ENCODE results near the gene PLCD1.
"Not testable (repeated sequence)": the region's sequence is repeated elsewhere in the genome, so short reads cannot be mapped to it uniquely, and the experiment has no call there.

PLCD1 gene

DNA sequence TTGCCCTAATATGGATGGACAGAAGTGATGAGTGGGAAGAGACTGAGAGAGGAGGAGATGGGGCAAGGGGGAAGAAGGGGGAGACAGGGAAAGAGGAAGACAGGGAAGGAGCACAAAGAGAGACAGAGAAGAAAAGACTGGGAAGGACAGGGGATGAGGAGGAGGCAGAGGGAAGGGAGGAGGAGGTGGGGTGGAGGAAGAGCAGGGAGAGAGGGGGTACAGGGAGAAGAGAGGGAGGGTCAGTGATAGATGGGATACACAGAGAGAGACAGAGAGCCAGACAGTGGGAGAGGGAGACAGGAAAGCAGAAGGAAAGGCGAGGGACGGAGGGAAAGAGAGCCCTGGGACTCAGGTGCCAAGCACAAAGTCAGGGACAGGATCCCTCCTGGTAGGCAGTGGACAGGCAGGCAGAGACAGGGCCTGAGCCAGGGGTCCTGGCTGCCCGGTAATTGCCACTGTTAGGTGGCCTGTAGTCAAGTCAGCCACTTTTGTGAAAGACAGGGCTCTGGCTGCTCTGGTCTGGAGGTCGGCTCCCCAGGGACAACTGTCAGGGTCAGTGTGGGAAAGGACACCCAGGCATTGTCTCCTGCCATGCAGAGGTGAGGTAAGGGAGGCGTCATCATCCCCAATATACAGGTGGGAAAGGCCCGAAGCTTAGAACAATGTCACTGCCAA lies 29.1 kb downstream of the PLCD1 start:
- no peak for DNase-seq (ENCODE audit: low read depth, low spot score)

DNA sequence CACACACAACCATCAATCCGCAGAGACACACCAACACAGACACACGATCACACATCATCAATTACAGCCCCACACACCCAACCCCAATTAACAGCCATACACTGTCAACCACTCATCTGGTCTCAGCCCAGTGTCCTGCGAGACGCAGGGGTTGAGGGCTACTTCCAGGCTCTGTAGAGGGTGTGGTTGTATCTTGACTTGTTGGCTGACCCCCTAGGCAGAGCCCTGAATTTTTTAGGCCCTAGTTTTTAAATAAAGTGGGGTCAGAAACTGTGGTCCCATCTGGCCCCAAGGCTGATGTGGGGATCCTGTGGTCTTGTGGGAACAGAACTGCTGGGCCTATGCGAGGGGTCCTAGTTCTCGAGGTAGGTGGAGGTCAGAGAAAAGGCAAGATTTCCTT lies 29.6 kb downstream of the PLCD1 start:
- no peak for DNase-seq (ENCODE audit: low read depth, low spot score)

DNA sequence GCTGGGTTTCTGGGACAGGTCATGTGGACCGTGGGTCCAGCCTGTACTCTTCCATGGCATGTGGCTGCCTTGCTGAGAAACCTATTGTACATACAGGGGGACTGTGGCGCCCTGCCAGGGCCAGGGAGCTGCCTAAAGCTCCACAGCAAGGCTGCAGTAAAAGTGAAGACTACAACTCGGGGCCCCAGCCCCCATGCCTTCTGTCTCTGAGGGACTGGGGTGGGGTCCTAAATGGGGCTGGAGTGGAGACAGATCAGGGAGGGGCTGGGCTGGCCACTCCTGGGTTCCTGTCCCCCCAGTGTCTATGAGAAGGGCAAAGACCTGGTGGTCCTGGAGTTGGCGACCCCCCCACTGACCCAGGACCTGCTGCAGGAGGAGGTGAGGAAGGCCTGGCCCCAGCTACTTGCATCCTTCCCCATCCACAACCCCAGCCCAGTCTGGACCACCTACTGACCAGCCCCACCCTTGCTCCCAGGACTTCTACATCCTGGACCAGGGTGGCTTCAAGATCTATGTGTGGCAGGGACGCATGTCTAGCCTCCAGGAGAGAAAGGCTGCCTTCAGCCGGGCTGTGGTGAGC lies 31.6 kb downstream of the PLCD1 start:
- no peak for DNase-seq (ENCODE audit: low read depth, low spot score)

DNA sequence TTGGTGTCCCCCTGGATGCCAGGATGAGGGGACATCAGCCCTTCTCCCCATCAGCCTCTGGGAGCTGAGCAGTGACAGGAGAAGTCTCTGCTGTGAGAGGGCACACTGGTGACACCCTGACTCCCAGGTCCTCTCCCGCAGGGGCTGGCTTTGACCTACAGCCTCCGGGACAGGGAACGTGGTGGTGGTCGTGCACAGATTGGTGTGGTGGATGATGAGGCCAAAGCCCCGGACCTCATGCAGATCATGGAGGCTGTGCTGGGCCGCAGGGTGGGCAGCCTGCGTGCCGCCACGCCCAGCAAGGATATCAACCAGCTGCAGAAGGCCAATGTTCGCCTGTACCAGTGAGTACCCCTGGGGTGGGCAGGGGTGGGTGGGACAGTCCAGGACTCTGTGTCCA lies 32.1 kb downstream of the PLCD1 start:
- no peak for DNase-seq (ENCODE audit: low read depth, low spot score)

DNA sequence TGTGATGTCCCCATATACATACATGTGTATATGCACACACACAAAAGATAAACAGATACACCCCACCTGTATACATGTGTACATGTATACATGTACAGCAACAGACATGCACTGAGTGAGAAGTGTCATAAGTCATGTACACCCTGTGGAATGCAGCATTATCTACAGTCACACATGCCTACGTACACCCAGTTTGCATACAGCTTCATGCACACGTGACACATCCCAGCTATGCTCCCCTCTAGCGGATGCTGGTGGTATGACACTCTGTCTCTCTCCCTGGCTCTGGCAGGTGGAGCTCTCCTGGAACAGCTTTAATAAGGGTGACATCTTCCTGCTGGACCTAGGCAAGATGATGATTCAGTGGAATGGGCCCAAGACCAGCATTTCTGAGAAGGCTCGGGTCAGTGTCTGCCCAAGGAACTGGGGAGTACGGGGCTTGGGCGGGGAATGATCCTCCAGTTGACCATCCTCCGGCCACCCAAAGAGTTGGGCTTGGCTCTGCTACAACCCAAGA lies 32.6 kb downstream of the PLCD1 start:
- peak; percentile 88 for DNase-seq (ENCODE audit: low read depth, low spot score)

DNA sequence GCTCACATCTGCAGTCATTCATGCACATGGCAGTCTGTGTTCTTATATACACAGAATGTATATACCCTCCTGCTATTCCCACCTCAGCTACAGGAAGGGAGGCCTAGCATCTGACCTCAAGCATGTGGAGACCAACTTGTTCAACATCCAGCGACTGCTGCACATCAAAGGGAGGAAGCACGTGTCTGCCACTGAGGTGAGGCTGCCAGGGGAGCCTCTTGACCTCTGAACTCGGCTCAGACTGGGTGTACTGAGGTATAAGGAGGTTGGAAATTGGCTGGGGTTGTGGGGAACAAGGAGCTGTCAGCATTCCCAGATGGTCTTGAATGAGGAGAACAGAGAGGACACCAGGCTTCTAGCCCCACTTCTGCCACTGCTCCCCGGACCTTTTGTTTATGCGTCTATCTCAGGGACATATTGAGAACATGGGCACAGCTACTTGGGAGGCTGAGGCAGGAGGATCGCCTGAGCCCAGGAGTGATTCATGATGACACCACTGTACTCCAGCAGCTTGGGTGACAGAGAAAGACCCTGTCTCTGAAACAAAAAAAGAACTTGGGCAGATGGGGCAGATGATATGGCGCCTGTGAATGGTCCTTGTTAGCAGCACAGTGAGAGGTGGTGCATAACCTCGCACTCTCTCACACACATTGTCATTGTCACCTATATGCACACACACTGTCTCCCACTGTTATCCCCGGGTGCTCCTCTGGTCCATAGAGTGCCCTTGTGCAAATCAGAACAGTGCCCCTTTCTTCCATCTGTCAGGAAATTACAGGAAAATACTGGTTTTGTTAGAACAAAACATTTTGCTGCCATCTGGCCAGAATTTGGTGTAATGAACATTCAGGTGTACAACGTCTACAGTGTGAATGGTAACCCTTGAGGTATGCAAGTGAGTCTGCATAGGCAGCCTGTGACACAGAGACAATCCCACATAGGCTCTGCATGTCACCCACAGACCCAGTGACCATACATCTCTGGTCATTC lies 33.5 kb downstream of the PLCD1 start:
- no peak for DNase-seq (ENCODE audit: low read depth, low spot score)

DNA sequence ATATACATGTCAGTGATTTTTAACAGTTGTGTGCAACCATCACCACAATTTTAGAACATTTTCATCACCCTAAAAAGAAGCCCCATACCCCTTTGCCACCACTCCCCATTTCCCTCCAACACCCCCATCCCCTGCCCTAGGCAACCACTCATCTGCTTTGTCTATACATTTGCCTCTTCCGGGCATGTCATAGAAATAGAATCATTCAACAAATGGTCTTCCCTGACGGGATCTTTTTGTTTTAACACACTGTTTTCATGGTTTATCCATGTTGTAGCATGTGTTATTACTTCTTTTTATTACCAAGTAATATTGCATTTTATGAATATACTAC lies 34.8 kb downstream of the PLCD1 start:
- DNase-seq (ENCODE audit: low read depth, low spot score), result no peak

DNA sequence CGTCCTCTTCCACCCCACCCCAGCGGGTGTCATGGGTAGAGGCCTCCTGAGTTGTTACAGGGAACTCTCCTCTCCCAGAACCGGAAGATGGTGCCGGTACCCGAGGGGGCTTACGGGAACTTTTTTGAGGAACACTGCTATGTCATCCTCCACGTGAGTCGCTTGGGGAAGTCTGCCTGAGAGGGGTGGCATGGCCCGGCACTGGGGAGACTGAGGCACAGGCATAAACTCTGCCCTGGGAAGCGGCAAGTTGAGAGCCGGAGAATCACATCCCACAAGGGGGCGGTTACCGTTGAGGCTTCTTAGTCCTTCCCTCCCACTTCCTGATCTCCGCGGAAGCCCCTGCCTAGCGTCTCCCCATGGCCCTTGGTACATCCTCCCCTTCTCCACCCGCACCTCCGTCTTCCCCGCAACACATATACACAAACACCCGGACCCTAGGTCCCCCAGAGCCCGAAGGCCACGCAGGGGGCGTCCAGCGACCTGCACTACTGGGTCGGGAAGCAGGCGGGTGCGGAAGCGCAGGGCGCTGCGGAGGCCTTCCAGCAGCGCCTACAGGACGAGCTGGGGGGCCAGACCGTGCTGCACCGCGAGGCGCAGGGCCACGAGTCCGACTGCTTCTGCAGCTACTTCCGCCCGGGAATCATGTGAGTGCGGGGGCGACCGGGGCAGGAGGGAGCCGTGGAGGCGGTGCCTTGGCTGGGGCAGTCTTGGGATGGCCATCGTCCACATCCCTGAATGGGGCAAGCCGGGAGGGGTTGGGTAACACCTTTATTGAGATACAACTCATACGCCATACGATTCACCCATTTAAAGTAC lies 35.4 kb downstream of the PLCD1 start:
- peak; percentile 76 for DNase-seq (ENCODE audit: low read depth, low spot score)

DNA sequence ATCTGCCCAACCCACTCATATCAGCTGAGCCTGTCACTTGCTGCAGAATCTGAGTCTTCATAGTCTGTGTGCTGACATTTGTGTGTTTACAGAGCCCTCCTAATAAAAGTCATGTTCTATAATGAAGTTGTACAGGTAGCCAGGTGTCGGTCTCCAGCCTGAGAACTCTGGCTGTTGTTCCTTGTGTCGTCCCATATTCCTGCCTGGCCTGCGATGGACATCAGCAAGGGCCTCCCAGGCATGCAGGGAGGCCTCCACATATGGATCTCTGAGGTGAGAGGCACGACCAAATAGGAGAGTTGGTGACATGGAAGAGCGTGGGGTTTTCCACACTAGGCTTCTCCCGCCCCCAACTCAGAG lies 36.0 kb downstream of the PLCD1 start:
- no peak for DNase-seq (ENCODE audit: low read depth, low spot score)

DNA sequence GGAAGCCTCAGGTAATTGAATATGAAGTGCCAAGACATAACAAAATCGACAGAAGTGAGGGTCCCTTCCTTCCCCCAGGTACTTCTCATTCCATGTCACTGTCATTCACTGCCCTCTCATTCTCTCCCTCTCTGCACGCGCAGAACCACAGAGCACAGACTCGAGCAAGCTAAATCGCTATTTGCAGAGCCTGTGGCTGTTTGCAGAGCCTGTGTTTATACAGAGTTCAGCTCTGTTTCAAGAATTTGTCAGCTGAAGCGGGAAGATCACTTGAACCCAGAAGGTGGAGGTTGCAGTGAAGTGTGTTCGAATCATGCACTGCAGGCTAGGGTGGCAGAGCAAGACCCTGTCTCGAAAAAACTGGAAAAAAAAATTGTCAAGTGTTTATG lies 36.4 kb downstream of the PLCD1 start:
- no peak for DNase-seq (ENCODE audit: low read depth, low spot score)

DNA sequence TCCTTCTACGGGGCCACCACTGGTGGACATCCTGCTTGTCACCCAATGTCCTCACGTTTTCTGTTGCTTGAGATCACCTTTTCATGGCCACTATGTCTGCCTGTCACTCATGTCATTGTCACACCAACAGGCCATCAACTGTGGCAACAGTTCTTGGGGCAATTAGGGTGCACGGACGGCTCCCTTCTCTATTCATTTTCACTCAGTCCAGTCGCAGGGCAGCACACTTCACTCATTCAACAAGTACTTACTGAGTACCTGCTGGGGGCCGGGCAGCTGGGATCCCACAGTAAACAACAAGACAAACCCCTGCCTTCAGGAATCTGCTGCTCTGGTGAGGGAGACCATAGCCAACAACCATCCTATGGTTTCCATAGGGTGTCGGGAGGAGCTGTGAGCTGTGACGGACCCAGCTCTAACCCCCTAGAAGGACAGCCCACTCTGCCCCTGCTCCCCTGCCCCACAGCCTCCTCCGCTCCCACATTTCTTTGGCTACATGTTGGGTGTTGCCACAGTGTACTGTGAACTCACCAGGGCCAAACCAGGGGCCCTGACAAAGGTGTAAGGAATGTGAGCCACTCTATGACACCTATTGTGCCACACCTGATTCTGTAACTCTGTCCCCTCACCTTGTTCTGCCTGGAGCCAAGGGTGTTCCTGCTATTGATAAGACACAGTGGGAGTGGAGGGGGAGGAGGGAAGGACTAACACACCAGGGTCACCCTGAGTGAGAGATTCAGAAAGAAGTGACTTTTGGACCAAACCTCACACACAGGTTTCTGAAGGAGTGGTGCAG lies 37.0 kb downstream of the PLCD1 start:
- no peak for DNase-seq (ENCODE audit: low read depth, low spot score)

DNA sequence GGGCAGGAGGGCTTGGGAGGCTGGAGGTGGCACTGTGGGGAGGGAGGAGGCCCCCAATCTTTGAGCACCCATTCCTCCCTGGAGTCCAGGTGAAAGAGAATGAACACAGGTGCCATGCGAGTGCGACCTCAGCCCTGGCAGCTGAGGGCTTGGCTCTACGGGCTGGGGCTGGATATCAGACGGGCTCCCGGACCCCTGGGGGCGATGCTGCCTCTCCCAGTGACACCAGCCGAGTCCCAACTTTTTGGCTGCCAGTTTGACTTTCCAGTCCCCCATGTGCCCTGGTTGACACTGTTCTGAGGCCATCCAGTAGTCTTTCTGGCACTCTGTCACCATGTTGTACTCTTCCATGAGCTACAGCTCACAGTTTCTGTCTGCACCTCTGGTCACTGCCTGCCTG lies 37.6 kb downstream of the PLCD1 start:
- DNase-seq (ENCODE audit: low read depth, low spot score), result no peak

DNA sequence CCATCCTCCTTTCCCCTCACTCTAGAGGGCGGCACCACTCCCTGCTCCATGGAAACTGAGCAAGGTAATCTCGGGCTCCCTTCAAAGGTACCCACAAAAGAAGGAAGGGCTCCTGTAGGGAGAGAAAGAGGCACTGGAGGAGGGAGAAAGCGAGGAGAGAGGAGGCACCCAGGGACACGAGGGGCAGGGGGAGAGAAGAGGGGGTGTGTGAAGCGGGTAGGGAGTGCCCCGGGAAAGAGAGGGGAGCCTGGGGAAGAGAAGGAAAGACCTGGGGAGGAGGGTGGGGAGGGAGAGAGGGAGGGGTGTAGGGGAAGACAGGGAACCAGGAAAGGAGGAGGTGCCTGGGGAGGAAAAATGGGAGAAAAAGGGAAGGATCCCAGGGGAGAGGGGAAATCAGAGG lies 38.3 kb downstream of the PLCD1 start:
- DNase-seq (ENCODE audit: low read depth, low spot score), result no peak

DNA sequence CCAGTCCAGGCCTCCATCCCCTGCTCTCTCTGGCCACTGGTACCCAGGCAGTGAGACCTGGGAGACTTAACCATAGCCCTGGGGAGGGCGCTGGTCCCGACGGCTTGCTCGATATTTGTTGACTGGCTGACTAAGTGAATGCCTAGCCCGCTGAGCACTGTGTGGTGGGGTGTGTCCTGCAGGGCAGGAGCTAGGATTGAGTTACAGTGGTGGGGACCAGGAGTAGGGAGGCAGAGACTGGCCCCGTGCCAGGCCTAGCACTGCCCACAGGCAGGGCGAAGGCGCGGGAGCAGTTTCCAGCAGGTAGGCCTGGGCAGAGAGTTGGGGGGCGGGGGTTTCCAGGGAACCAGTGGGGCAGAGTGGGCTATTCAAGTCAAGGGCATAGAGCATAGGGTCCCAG lies 38.9 kb downstream of the PLCD1 start, which contains the start of gene VILL:
Gene VILL (plus strand): TSS at position 260 of the 400 bp plus-strand sequence. CDS start 2,887 bp downstream, outside the sequence.
- DNase-seq (ENCODE audit: low read depth, low spot score), result no peak

DNA sequence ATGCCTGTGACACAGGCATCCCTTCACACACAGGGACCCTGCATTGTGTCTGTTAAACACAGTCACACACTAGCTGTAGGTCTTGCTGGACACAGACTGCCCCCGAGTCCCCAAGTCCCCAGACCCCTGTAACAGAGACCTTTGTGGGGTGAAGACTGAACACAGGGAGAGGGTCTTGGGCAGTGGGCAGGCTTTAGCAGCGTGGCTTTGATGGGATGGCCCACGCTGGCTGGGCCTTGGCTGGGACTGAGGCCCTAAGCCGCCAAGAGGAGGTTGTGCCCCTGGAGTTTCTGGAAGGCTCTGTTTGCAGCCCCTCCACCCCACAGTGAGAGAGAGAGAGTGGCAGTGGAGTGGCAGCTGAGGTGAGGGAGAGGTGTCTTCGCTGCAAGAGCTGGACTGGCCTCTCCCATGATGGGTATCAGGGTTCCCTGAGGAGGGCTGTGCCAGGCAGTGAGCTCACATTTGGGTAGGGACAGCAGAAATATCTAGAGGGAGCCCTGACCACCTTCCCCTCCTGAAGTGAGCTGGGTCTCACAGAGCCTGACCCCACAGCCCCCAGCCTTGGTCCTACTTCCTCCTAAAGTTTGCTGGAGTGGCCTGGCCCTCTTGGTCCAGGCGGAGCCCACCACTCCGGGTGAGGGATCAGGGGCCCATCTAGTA lies 39.5 kb downstream of the PLCD1 start:
- no peak for DNase-seq (ENCODE audit: low read depth, low spot score)

DNA sequence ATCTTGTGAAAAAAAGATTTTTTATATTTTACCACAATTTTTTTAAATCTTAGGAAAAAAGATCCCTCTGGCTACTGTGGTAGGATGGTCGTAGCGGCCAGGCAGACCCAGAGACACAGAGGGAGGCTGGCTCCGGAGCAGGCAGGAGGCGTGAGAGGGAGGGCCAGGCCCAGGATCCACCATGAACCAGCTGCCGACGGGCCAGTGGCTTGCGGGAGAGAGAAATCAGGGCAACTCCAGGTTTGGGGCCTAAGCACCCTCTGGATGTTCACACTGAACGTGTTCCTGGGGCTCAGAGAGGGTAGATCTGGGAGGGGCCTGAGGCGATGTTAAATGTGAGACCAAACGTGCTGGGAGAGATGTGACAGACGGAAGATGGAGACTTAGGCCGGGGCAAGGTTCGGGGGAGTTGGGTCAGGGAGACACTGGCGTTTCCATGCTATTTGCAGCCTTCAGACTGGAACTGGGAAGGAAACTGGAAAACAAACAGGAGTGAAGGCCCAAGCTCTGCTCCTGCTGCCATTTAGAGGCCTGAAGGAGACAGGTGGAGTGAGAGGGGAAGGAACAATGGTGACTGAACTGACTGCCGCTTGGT lies 40.4 kb downstream of the PLCD1 start:
- no peak for DNase-seq (ENCODE audit: low read depth, low spot score)

DNA sequence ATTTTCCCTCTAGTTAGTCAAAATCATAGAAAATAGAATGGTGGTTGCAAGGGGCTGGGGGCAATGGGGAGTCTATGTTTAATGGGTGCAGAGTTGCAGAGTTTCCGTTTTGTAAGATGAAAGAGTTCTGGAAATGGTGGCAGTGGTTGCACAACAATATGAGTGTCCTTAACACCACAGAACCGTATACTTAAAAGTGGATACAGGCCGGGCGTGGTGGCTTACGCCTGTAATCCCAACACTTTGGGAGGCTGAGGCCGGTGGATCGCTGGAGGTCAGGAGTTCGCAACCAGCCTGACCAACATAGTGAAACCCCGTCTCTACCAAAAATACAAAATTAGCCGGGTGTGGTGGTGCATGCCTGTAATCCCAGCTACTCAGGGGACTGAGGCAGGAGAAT lies 41.1 kb downstream of the PLCD1 start:
- not testable (repeated sequence) for DNase-seq (ENCODE audit: low read depth, low spot score)

DNA sequence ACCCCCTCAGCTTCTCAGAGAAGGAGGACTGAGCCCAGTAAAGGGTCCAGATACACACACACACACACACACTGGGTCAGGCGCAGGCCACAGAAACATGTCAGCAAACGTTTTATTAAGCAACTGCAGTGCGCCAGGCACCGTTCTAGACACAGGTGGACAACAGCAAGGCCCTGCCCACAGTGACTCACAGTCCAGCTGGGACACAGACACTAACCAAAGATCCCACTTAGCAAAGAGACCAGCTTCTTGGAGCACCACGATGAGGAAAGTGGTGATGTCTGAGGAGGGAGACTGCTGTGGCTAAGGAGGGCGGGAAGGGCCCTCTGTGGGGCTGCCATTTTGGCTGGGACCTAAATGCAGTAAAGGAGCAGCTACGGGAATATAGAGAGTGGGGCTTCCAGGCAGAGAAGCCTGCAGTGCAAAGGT lies 41.7 kb downstream of the PLCD1 start:
- DNase-seq (ENCODE audit: low read depth, low spot score), result no peak

DNA sequence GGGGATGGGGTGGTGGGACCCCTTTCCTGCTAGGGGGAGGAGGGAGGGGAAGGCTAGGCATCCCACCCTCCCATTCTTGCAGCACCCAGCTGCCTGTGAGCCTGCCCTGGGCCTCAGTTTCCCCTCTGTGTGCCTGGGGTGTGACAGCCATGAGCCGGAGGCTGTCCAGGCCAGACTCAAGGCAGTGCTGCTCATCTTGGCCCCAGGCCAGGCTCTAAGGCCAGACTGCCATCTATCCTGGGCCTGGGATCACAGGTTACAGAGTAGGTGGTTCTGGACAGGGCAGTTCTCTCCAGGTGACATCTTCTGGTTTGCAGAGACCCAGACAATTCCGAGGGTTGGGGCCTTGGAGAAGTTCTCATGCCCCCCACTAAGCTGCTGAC lies 42.1 kb downstream of the PLCD1 start:
- DNase-seq (ENCODE audit: low read depth, low spot score), result no peak

All from ELF-1 (cell line).